ENCODE results near the gene CCDC174.

Gene CCDC174

GRCh38 chr3:14703128-14703750, 51.7 kb downstream of the CCDC174 start:
- Histone ChIP-seq H3K27me3 (ENCODE audit: insufficient read depth, low read length) (no peaks in the 10 kb centered on the region), H3K4me1 (ENCODE audit: control insufficient read depth, insufficient read depth, low read length, unreplicated experiment) (no peaks in the 10 kb centered on the region), H2AFZ (ENCODE audit: low read length, unreplicated experiment) (no peak overlapping the region), H3K79me2 (ENCODE audit: control insufficient read depth, insufficient read depth, low read length, unreplicated experiment) (no peaks in the 10 kb centered on the region), H3K27ac (ENCODE audit: low read depth, low read length) (no peak overlapping the region), H3K36me3 (ENCODE audit: insufficient read depth, low read length) (no peaks in the 10 kb centered on the region), H3K4me3 (ENCODE audit: low read depth, low read length) (no peak overlapping the region)

GRCh38 chr3:14703791-14704190, 52.2 kb downstream of the CCDC174 start:
- Histone ChIP-seq H2AFZ (ENCODE audit: low read length, unreplicated experiment) (no peak overlapping the region), H3K79me2 (ENCODE audit: control insufficient read depth, insufficient read depth, low read length, unreplicated experiment) (no peaks in the 10 kb centered on the region), H3K36me3 (ENCODE audit: insufficient read depth, low read length) (no peaks in the 10 kb centered on the region), H3K27ac (ENCODE audit: low read depth, low read length) (no peak overlapping the region), H3K4me1 (ENCODE audit: control insufficient read depth, insufficient read depth, low read length, unreplicated experiment) (no peaks in the 10 kb centered on the region), H3K27me3 (ENCODE audit: insufficient read depth, low read length) (no peaks in the 10 kb centered on the region), H3K4me3 (ENCODE audit: low read depth, low read length) (no peak overlapping the region)

GRCh38 chr3:14706096-14706495, 54.5 kb downstream of the CCDC174 start:
- Histone ChIP-seq H3K27me3 (ENCODE audit: insufficient read depth, low read length) (no peaks in the 10 kb centered on the region), H3K4me3 (ENCODE audit: low read depth, low read length) (no peak overlapping the region), H3K36me3 (ENCODE audit: insufficient read depth, low read length) (no peaks in the 10 kb centered on the region), H2AFZ (ENCODE audit: low read length, unreplicated experiment) (no peak overlapping the region), H3K4me1 (ENCODE audit: control insufficient read depth, insufficient read depth, low read length, unreplicated experiment) (no peaks in the 10 kb centered on the region), H3K27ac (ENCODE audit: low read depth, low read length) (no peak overlapping the region), H3K79me2 (ENCODE audit: control insufficient read depth, insufficient read depth, low read length, unreplicated experiment) (no peaks in the 10 kb centered on the region)

GRCh38 chr3:14716591-14716990, 65.0 kb downstream of the CCDC174 start:
- Histone ChIP-seq H3K4me1 (ENCODE audit: control insufficient read depth, insufficient read depth, low read length, unreplicated experiment) (no peaks in the 10 kb centered on the region), H3K27me3 (ENCODE audit: insufficient read depth, low read length) (no peaks in the 10 kb centered on the region), H3K4me3 (ENCODE audit: low read depth, low read length) (no peak overlapping the region), H3K27ac (ENCODE audit: low read depth, low read length) (no peak overlapping the region), H3K79me2 (ENCODE audit: control insufficient read depth, insufficient read depth, low read length, unreplicated experiment) (no peaks in the 10 kb centered on the region), H2AFZ (ENCODE audit: low read length, unreplicated experiment) (no peak overlapping the region), H3K36me3 (ENCODE audit: insufficient read depth, low read length) (no peaks in the 10 kb centered on the region)

- Histone ChIP-seq H3K79me2 (ENCODE audit: control insufficient read depth, insufficient read depth, low read length, unreplicated experiment) (no peaks in the 10 kb centered on the region), H3K27ac (ENCODE audit: low read depth, low read length) (no peak overlapping the region), H3K4me3 (ENCODE audit: low read depth, low read length) (no peak overlapping the region), H3K36me3 (ENCODE audit: insufficient read depth, low read length) (no peaks in the 10 kb centered on the region), H3K4me1 (ENCODE audit: control insufficient read depth, insufficient read depth, low read length, unreplicated experiment) (no peaks in the 10 kb centered on the region), H3K27me3 (ENCODE audit: insufficient read depth, low read length) (no peaks in the 10 kb centered on the region), H2AFZ (ENCODE audit: low read length, unreplicated experiment) (no peak overlapping the region)
Measured at GRCh38 chr3:14717307-14717706, 65.7 kb downstream of the CCDC174 start.

GRCh38 chr3:14718539-14718938, 67.0 kb downstream of the CCDC174 start:
- H3K36me3 ChIP-seq (ENCODE audit: insufficient read depth, low read length), result no peaks in the 10 kb centered on the region
- H3K79me2 ChIP-seq (ENCODE audit: control insufficient read depth, insufficient read depth, low read length, unreplicated experiment), result no peaks in the 10 kb centered on the region
- no peak overlapping the region for H3K27ac ChIP-seq (ENCODE audit: low read depth, low read length)
- H3K4me1 ChIP-seq (ENCODE audit: control insufficient read depth, insufficient read depth, low read length, unreplicated experiment), result no peaks in the 10 kb centered on the region
- no peak overlapping the region for H2AFZ ChIP-seq (ENCODE audit: low read length, unreplicated experiment)
- H3K27me3 ChIP-seq (ENCODE audit: insufficient read depth, low read length), result no peaks in the 10 kb centered on the region
- H3K4me3 ChIP-seq (ENCODE audit: low read depth, low read length), result no peak overlapping the region

- H3K27ac ChIP-seq (ENCODE audit: low read depth, low read length), result no peak overlapping the region
- no peak overlapping the region for H2AFZ ChIP-seq (ENCODE audit: low read length, unreplicated experiment)
- no peaks in the 10 kb centered on the region for H3K36me3 ChIP-seq (ENCODE audit: insufficient read depth, low read length)
- H3K79me2 ChIP-seq (ENCODE audit: control insufficient read depth, insufficient read depth, low read length, unreplicated experiment), result no peaks in the 10 kb centered on the region
- no peaks in the 10 kb centered on the region for H3K4me1 ChIP-seq (ENCODE audit: control insufficient read depth, insufficient read depth, low read length, unreplicated experiment)
- no peaks in the 10 kb centered on the region for H3K27me3 ChIP-seq (ENCODE audit: insufficient read depth, low read length)
- H3K4me3 ChIP-seq (ENCODE audit: low read depth, low read length), result no peak overlapping the region
Measured at GRCh38 chr3:14719006-14719405, 67.4 kb downstream of the CCDC174 start.

GRCh38 chr3:14721126-14721864, 69.7 kb downstream of the CCDC174 start:
- H2AFZ ChIP-seq (ENCODE audit: low read length, unreplicated experiment), result no peak overlapping the region
- H3K4me3 ChIP-seq (ENCODE audit: low read depth, low read length), result no peak overlapping the region
- no peaks in the 10 kb centered on the region for H3K79me2 ChIP-seq (ENCODE audit: control insufficient read depth, insufficient read depth, low read length, unreplicated experiment)
- H3K36me3 ChIP-seq (ENCODE audit: insufficient read depth, low read length), result no peaks in the 10 kb centered on the region
- H3K27me3 ChIP-seq (ENCODE audit: insufficient read depth, low read length), result no peaks in the 10 kb centered on the region
- H3K4me1 ChIP-seq (ENCODE audit: control insufficient read depth, insufficient read depth, low read length, unreplicated experiment), result peaks cover 3% of the 10 kb centered on the region
- no peak overlapping the region for H3K27ac ChIP-seq (ENCODE audit: low read depth, low read length)
